ENCODE measurements around the gene UBP1.

GRCh38 chr3:33461097-33461496 is 20.9 kb upstream of the UBP1 start:
- TF ChIP-seq TAF1 (IDR thresholded peaks at IDR 0.05; ENCODE audit: low read depth) (no peak), MAX (IDR thresholded peaks at IDR 0.05) (no peak), CEBPB (IDR thresholded peaks at IDR 0.05) (no peak)

Data from Ishikawa (cell line).